ENCODE measurements around the gene REPIN1. TPM values are rescaled to one million over a fixed set of nuclear protein-coding genes. Genes with fewer than 3 reads are reported as not detected.
A peak's percentile ranks its signal among the peaks of the same experiment; 100 is the strongest.

Gene REPIN1
- total and polyA plus RNA-seq, 4 donors = 17.1 to 118 (median 55.1) TPM

DNA sequence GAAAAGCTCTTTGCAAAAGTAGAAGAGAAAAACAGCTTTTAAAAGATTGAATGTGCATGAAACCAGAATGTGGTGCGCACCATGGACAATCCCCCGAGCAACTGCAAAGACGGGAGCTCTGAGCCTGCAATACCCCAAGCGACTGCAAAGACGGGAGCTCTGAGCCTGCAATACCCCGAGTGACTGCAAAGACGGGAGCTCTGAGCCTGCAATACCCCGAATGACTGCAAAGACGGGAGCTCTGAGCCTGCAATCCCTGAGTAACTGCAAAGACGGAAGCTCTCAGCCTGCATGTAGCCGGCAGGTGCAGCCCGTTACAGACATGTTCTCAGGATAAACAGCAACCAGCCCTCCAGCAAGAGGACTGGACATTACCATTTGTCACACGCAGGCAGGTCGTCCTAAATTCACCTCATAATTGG is 16.7 kb downstream of the REPIN1 start:
- Histone ChIP-seq H3K4me1 (ENCODE audit: control insufficient read depth in 4 of 4, insufficient read depth in 4 of 4, low read length in 3 of 4) (peaks cover 3 to 62% (median 49%) of the 10 kb centered on the region in 4 donors), H3K9me3 (ENCODE audit: control insufficient read depth in 4 of 4, low read length in 3 of 4) (no peaks in the 10 kb centered on the region), H3K9ac (ENCODE audit: low read depth in 1 of 2, low read length in 2 of 2) (no peak overlapping the region), H3K27ac (ENCODE audit: low read depth in 1 of 2, low read length in 2 of 2) (peak overlapping the region; percentile 44 to 65), H3K27me3 (ENCODE audit: control insufficient read depth in 4 of 4, insufficient read depth in 4 of 4, low read length in 3 of 4) (no peaks in the 10 kb centered on the region), H3K4me3 (ENCODE audit: low read depth in 1 of 3, low read length in 3 of 3) (no peak overlapping the region), H3K36me3 (ENCODE audit: control insufficient read depth in 4 of 4, insufficient read depth in 3 of 4, low read depth in 1 of 4, low read length in 3 of 4) (no peaks in the 10 kb centered on the region)
- no peak for DNase-seq (ENCODE audit: low spot score)
- TF ChIP-seq HNF4G (IDR thresholded peaks at IDR 0.05) (no peak), GABPA (IDR thresholded peaks at IDR 0.05 in 1 of 2, conservative IDR thresholded peaks at IDR 0.05 in 1 of 2) (no peak), YY1 (IDR thresholded peaks at IDR 0.05) (no peak), FOXA1 (IDR thresholded peaks at IDR 0.05) (no peak), FOXA2 (IDR thresholded peaks at IDR 0.05) (no peak), JUND (IDR thresholded peaks at IDR 0.05) (no peak), RAD21 (IDR thresholded peaks at IDR 0.05) (no peak), SP1 (IDR thresholded peaks at IDR 0.05) (no peak), EGR1 (IDR thresholded peaks at IDR 0.05; ENCODE audit: low read depth in 2 of 2) (no peak), NR2F2 (IDR thresholded peaks at IDR 0.05) (no peak), RXRA (IDR thresholded peaks at IDR 0.05) (no peak), HNF4A (conservative IDR thresholded peaks at IDR 0.05) (no peak), TAF1 (conservative IDR thresholded peaks at IDR 0.05) (no peak)
- TF ChIP-seq, protein P1, sequence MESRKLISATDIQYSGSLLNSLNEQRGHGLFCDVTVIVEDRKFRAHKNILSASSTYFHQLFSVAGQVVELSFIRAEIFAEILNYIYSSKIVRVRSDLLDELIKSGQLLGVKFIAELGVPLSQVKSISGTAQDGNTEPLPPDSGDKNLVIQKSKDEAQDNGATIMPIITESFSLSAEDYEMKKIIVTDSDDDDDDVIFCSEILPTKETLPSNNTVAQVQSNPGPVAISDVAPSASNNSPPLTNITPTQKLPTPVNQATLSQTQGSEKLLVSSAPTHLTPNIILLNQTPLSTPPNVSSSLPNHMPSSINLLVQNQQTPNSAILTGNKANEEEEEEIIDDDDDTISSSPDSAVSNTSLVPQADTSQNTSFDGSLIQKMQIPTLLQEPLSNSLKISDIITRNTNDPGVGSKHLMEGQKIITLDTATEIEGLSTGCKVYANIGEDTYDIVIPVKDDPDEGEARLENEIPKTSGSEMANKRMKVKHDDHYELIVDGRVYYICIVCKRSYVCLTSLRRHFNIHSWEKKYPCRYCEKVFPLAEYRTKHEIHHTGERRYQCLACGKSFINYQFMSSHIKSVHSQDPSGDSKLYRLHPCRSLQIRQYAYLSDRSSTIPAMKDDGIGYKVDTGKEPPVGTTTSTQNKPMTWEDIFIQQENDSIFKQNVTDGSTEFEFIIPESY (IDR thresholded peaks at IDR 0.05) = no peak
- TF ChIP-seq, protein P2, sequence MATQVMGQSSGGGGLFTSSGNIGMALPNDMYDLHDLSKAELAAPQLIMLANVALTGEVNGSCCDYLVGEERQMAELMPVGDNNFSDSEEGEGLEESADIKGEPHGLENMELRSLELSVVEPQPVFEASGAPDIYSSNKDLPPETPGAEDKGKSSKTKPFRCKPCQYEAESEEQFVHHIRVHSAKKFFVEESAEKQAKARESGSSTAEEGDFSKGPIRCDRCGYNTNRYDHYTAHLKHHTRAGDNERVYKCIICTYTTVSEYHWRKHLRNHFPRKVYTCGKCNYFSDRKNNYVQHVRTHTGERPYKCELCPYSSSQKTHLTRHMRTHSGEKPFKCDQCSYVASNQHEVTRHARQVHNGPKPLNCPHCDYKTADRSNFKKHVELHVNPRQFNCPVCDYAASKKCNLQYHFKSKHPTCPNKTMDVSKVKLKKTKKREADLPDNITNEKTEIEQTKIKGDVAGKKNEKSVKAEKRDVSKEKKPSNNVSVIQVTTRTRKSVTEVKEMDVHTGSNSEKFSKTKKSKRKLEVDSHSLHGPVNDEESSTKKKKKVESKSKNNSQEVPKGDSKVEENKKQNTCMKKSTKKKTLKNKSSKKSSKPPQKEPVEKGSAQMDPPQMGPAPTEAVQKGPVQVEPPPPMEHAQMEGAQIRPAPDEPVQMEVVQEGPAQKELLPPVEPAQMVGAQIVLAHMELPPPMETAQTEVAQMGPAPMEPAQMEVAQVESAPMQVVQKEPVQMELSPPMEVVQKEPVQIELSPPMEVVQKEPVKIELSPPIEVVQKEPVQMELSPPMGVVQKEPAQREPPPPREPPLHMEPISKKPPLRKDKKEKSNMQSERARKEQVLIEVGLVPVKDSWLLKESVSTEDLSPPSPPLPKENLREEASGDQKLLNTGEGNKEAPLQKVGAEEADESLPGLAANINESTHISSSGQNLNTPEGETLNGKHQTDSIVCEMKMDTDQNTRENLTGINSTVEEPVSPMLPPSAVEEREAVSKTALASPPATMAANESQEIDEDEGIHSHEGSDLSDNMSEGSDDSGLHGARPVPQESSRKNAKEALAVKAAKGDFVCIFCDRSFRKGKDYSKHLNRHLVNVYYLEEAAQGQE (IDR thresholded peaks at IDR 0.05) = no peak
- TF ChIP-seq, protein P3, sequence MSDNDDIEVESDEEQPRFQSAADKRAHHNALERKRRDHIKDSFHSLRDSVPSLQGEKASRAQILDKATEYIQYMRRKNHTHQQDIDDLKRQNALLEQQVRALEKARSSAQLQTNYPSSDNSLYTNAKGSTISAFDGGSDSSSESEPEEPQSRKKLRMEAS (IDR thresholded peaks at IDR 0.05) = no peak
- TF ChIP-seq, protein P4, sequence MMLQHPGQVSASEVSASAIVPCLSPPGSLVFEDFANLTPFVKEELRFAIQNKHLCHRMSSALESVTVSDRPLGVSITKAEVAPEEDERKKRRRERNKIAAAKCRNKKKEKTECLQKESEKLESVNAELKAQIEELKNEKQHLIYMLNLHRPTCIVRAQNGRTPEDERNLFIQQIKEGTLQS (IDR thresholded peaks at IDR 0.05) = no peak
- TF ChIP-seq, protein P5, sequence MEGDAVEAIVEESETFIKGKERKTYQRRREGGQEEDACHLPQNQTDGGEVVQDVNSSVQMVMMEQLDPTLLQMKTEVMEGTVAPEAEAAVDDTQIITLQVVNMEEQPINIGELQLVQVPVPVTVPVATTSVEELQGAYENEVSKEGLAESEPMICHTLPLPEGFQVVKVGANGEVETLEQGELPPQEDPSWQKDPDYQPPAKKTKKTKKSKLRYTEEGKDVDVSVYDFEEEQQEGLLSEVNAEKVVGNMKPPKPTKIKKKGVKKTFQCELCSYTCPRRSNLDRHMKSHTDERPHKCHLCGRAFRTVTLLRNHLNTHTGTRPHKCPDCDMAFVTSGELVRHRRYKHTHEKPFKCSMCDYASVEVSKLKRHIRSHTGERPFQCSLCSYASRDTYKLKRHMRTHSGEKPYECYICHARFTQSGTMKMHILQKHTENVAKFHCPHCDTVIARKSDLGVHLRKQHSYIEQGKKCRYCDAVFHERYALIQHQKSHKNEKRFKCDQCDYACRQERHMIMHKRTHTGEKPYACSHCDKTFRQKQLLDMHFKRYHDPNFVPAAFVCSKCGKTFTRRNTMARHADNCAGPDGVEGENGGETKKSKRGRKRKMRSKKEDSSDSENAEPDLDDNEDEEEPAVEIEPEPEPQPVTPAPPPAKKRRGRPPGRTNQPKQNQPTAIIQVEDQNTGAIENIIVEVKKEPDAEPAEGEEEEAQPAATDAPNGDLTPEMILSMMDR (IDR thresholded peaks at IDR 0.05; ENCODE audit: low read depth, low read length, missing input control) = no peak
- 77% methylated on average over 14 of the region's 14 CpGs for WGBS
